Fibroblast of lung (primary cell): ENCODE data around the gene RER1. TPM values are rescaled to one million over a fixed set of nuclear protein-coding genes. Genes with fewer than 3 reads are reported as not detected.

Source experiments
- DNase-seq, 2 donors: peaks; one replicate each; pipeline versions ENCODE4 v3.0.0 to v3.0.0-alpha.2; 2010; ENCODE audit warnings: low read depth in 2 of 2
- H2AFZ ChIP-seq: 2 replicates; pipeline ENCODE4 v1.5.1; 2012; ENCODE audit warnings: low read length, control low read depth, inconsistent platforms
- H3K27ac ChIP-seq: 2 replicates; pipeline ENCODE4 v1.5.1; 2011; ENCODE audit warnings: low read length, control low read depth; ENCODE audit not compliant: insufficient read depth
- H3K27me3 ChIP-seq: 2 replicates; pipeline ENCODE4 v1.5.1; 2011; ENCODE audit warnings: mild to moderate bottlenecking, low read length; ENCODE audit not compliant: control insufficient read depth, insufficient read depth
- H3K36me3 ChIP-seq: 2 replicates; pipeline ENCODE4 v1.5.1; 2011; ENCODE audit warnings: low read length; ENCODE audit not compliant: control insufficient read depth, insufficient read depth
- H3K4me1 ChIP-seq: 2 replicates; pipeline ENCODE4 v1.5.1; 2011; ENCODE audit warnings: low read length; ENCODE audit not compliant: control insufficient read depth, insufficient read depth; ENCODE audit errors: extremely low read depth
- H3K4me2 ChIP-seq: 2 replicates; pipeline ENCODE4 v1.5.1; 2011; ENCODE audit warnings: low read length, control low read depth; ENCODE audit not compliant: insufficient read depth; ENCODE audit errors: extremely low read depth
- H3K4me3 ChIP-seq, 4 experiments: fragments of 200-600 bp in 1 of 4; sonication (generic) in 1 of 4; replicated peaks in 1 of 4; 2 replicates each; pipeline ENCODE4 v1.5.1; 2011 to 2016; ENCODE audit warnings: low read length in 4 of 4, low read depth in 3 of 4, mild to moderate bottlenecking in 3 of 4, control low read depth in 2 of 4, inconsistent platforms in 1 of 4, mixed read lengths in 1 of 4; ENCODE audit not compliant: insufficient read depth in 1 of 4; ENCODE audit errors: control extremely low read depth in 1 of 4
- H3K79me2 ChIP-seq: 2 replicates; pipeline ENCODE4 v1.5.1; 2012; ENCODE audit warnings: mild to moderate bottlenecking, low read length, inconsistent platforms; ENCODE audit not compliant: control insufficient read depth, insufficient read depth
- H3K9ac ChIP-seq: 2 replicates; pipeline ENCODE4 v1.5.1; 2011; ENCODE audit warnings: mild to moderate bottlenecking, low read length, control low read depth; ENCODE audit not compliant: insufficient read depth
- H3K9me3 ChIP-seq: 2 replicates; pipeline ENCODE4 v1.5.1; 2012; ENCODE audit warnings: low read depth, low read length; ENCODE audit not compliant: control insufficient read depth, insufficient read depth
- H4K20me1 ChIP-seq: 2 replicates; pipeline ENCODE4 v1.5.1; 2011; ENCODE audit warnings: low read length; ENCODE audit not compliant: control insufficient read depth, insufficient read depth; ENCODE audit errors: extremely low read depth
- EZH2 ChIP-seq: IDR thresholded peaks from 2 replicates; pipeline ENCODE4 v1.5.1; 2012; ENCODE audit warnings: low read length, control low read depth, mild to moderate bottlenecking; ENCODE audit errors: missing control alignments
- polyA minus RNA-seq: library from RNA; depleted of rRNA, polyadenylated mRNA; stranded (reverse); fragments of >200 nt; gene quantifications from 2 replicates; pipeline ENCODE4 v1.2.3, GENCODE V29; 2011; ENCODE audit warnings: low replicate concordance
- polyA plus RNA-seq, 2 donors: library from polyadenylated mRNA; depleted of rRNA in 1 of 2; stranded (reverse) in 1 of 2; unstranded in 1 of 2; fragments of >200 nt; gene quantifications; 2 replicates each; pipeline ENCODE4 v1.2.1, GENCODE V29; 2011 to 2012; ENCODE audit warnings: missing spikeins in 1 of 2
- total RNA-seq: library from RNA; depleted of rRNA; stranded (reverse); fragments of >200 nt; gene quantifications from 2 replicates; pipeline ENCODE4 v1.2.1, GENCODE V29; 2014
- TF ChIP-seq, protein P1 (sequence below), 2 donors: IDR thresholded peaks in 1 of 2; conservative IDR thresholded peaks in 1 of 2; 1 replicate in 1 of 2; 2 replicates in 1 of 2; pipeline ENCODE4 v1.5.1; 2011 to 2012; ENCODE audit warnings: low read length in 2 of 2, control low read depth in 1 of 2, inconsistent platforms in 1 of 2, low read depth in 1 of 2, mild to moderate bottlenecking in 1 of 2

RER1 gene, protein sequence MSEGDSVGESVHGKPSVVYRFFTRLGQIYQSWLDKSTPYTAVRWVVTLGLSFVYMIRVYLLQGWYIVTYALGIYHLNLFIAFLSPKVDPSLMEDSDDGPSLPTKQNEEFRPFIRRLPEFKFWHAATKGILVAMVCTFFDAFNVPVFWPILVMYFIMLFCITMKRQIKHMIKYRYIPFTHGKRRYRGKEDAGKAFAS
- total RNA-seq (58.3 and 76.1 TPM in 2 replicates), polyA plus RNA-seq (271 TPM in 2 replicates), polyA minus RNA-seq (197 and 247 TPM in 2 replicates)
- polyA plus RNA-seq (2012), result 197 and 217 TPM in 2 replicates

DNA sequence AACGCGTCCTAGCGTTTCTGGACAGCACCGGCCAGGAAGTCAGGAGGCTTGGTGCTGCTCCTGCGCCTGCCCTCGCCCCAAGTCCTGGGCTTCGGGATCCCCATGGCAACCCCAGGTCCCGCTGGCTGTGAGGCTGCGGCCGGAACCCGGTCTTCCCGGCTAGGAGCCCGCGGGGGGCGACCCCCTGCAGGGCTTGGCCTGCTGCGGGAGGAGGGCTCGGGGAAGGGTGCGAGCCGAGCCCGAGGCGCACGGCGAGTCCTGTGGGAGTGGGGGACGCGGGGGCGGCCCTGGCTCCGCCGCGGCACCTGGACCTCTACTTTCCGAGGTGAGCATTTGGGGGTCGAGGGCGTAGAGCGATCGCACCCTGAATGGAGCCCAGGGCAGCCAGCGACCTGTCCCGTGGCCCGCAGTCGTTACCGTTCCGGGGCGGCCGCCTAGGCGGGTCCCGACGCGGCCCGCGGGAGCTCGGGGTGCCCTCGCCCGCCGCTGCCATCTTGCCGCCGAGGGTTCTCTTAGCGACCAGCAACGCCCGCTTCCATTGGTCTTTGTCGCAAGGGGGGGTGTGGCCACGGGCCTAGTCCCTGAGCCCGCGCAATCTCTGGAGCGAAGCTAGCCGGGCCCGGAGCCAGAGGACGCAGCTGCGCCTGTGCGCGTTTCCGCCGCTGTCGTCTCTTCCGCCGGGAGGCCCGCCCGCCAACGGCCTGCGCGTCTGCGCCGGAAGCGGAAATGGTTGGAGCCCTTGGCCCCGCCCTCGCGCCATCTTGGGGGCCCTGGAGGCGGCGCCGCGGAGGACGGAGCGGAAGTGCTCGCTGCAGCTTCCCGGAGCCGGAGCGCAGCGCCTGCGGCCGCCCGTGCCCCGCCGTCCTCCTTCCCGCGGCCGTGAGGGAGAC, at the start of gene RER1, which contains the start of gene MORN1:
Gene RER1 (plus strand): TSS at position 801 of the 890 bp plus-strand sequence. CDS start 3,950 bp downstream, outside the sequence.
Gene MORN1 (minus strand): TSS at position 514 of the 890 bp plus-strand sequence. CDS start 21 bp downstream, at position 493.
- H3K36me3 ChIP-seq, result peaks cover 10% of the 10 kb centered on the region
- H2AFZ ChIP-seq, result peak within 1 kb of the TSS; percentile 90
- peak within 1 kb of the TSS; percentile 90 for H3K9ac ChIP-seq
- peak within 1 kb of the TSS; percentile 96 for H3K4me2 ChIP-seq
- H3K4me3 ChIP-seq, result peak within 1 kb of the TSS; percentile 93 to 97 (median 94)
- no peaks in the 10 kb centered on the region for H4K20me1 ChIP-seq
- H3K27me3 ChIP-seq, result no peaks in the 10 kb centered on the region
- peaks cover 51% of the 10 kb centered on the region for H3K79me2 ChIP-seq
- TF ChIP-seq, protein P1, sequence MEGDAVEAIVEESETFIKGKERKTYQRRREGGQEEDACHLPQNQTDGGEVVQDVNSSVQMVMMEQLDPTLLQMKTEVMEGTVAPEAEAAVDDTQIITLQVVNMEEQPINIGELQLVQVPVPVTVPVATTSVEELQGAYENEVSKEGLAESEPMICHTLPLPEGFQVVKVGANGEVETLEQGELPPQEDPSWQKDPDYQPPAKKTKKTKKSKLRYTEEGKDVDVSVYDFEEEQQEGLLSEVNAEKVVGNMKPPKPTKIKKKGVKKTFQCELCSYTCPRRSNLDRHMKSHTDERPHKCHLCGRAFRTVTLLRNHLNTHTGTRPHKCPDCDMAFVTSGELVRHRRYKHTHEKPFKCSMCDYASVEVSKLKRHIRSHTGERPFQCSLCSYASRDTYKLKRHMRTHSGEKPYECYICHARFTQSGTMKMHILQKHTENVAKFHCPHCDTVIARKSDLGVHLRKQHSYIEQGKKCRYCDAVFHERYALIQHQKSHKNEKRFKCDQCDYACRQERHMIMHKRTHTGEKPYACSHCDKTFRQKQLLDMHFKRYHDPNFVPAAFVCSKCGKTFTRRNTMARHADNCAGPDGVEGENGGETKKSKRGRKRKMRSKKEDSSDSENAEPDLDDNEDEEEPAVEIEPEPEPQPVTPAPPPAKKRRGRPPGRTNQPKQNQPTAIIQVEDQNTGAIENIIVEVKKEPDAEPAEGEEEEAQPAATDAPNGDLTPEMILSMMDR (conservative IDR thresholded peaks at IDR 0.05 in 1 of 2, IDR thresholded peaks at IDR 0.05 in 1 of 2; ENCODE audit: low read depth in 1 of 2, low read length in 2 of 2), result no peak
- TF ChIP-seq EZH2, result no peak
- H3K27ac ChIP-seq, result peak within 1 kb of the TSS; percentile 93
- H3K9me3 ChIP-seq, result no peaks in the 10 kb centered on the region
- DNase-seq, result peak; percentile 98 to 99
- peaks cover 12% of the 10 kb centered on the region for H3K4me1 ChIP-seq

DNA sequence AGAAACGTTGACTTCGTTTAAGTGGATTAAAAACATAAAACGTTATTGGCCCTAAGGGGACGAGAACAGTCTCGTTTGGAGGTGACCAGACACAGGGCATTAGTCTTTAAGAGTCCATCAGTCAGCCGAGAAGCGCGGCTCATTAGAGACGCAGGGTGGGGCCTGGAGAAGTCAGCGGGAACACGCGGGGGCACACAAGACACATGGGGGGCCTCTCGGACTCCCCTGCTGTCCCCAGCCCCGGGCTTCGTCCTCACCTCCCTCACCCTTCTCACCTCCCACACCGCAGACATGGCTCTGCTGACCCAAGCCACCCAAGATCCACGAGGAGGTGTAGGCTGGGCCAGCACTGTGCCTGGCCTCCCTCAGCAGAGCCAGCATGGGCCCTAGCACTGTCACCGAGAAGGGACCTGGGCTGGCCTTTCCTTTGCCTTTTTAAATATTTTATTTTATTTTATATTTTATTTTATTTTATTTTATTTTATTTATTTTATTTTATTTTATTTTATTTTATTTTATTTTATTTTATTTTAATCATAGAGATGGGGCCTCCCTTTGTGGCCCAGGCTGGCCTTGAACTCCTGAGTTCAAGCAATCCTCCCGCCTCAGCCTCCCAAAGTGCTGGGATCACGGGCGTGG, 49.1 kb upstream of the RER1 start:
- Histone ChIP-seq H3K36me3 (no peaks in the 10 kb centered on the region), H3K9me3 (no peaks in the 10 kb centered on the region), H3K27me3 (no peaks in the 10 kb centered on the region), H3K27ac (no peak overlapping the region), H3K4me1 (no peaks in the 10 kb centered on the region), H3K79me2 (no peaks in the 10 kb centered on the region), H3K4me2 (no peak overlapping the region), H2AFZ (no peak overlapping the region), H4K20me1 (no peaks in the 10 kb centered on the region), H3K4me3 (no peak overlapping the region), H3K9ac (no peak overlapping the region)
- TF ChIP-seq EZH2, result no peak
- TF ChIP-seq, protein P1 (conservative IDR thresholded peaks at IDR 0.05 in 1 of 2, IDR thresholded peaks at IDR 0.05 in 1 of 2; ENCODE audit: low read depth in 1 of 2, low read length in 2 of 2), result no peak
- no peak for DNase-seq
